Fibroblast of lung (primary cell): ENCODE data around the gene TPP2. TPM values are rescaled to one million over a fixed set of nuclear protein-coding genes. Genes with fewer than 3 reads are reported as not detected.

Experiments
- DNase-seq, 2 donors: peaks; one replicate each; pipeline versions ENCODE4 v3.0.0 to v3.0.0-alpha.2; 2010; ENCODE audit warnings: low read depth in 2 of 2
- H2AFZ ChIP-seq: 2 replicates; pipeline ENCODE4 v1.5.1; 2012; ENCODE audit warnings: low read length, control low read depth, inconsistent platforms
- H3K27ac ChIP-seq: 2 replicates; pipeline ENCODE4 v1.5.1; 2011; ENCODE audit warnings: low read length, control low read depth; ENCODE audit not compliant: insufficient read depth
- H3K27me3 ChIP-seq: 2 replicates; pipeline ENCODE4 v1.5.1; 2011; ENCODE audit warnings: mild to moderate bottlenecking, low read length; ENCODE audit not compliant: control insufficient read depth, insufficient read depth
- H3K36me3 ChIP-seq: 2 replicates; pipeline ENCODE4 v1.5.1; 2011; ENCODE audit warnings: low read length; ENCODE audit not compliant: control insufficient read depth, insufficient read depth
- H3K4me1 ChIP-seq: 2 replicates; pipeline ENCODE4 v1.5.1; 2011; ENCODE audit warnings: low read length; ENCODE audit not compliant: control insufficient read depth, insufficient read depth; ENCODE audit errors: extremely low read depth
- H3K4me2 ChIP-seq: 2 replicates; pipeline ENCODE4 v1.5.1; 2011; ENCODE audit warnings: low read length, control low read depth; ENCODE audit not compliant: insufficient read depth; ENCODE audit errors: extremely low read depth
- H3K4me3 ChIP-seq, 4 experiments: fragments of 200-600 bp in 1 of 4; sonication (generic) in 1 of 4; replicated peaks in 1 of 4; 2 replicates each; pipeline ENCODE4 v1.5.1; 2011 to 2016; ENCODE audit warnings: low read length in 4 of 4, low read depth in 3 of 4, mild to moderate bottlenecking in 3 of 4, control low read depth in 2 of 4, inconsistent platforms in 1 of 4, mixed read lengths in 1 of 4; ENCODE audit not compliant: insufficient read depth in 1 of 4; ENCODE audit errors: control extremely low read depth in 1 of 4
- H3K79me2 ChIP-seq: 2 replicates; pipeline ENCODE4 v1.5.1; 2012; ENCODE audit warnings: mild to moderate bottlenecking, low read length, inconsistent platforms; ENCODE audit not compliant: control insufficient read depth, insufficient read depth
- H3K9ac ChIP-seq: 2 replicates; pipeline ENCODE4 v1.5.1; 2011; ENCODE audit warnings: mild to moderate bottlenecking, low read length, control low read depth; ENCODE audit not compliant: insufficient read depth
- H3K9me3 ChIP-seq: 2 replicates; pipeline ENCODE4 v1.5.1; 2012; ENCODE audit warnings: low read depth, low read length; ENCODE audit not compliant: control insufficient read depth, insufficient read depth
- H4K20me1 ChIP-seq: 2 replicates; pipeline ENCODE4 v1.5.1; 2011; ENCODE audit warnings: low read length; ENCODE audit not compliant: control insufficient read depth, insufficient read depth; ENCODE audit errors: extremely low read depth
- EZH2 ChIP-seq: IDR thresholded peaks from 2 replicates; pipeline ENCODE4 v1.5.1; 2012; ENCODE audit warnings: low read length, control low read depth, mild to moderate bottlenecking; ENCODE audit errors: missing control alignments
- polyA plus RNA-seq, 2 donors: library from polyadenylated mRNA; depleted of rRNA in 1 of 2; stranded (reverse) in 1 of 2; unstranded in 1 of 2; fragments of >200 nt; gene quantifications; 2 replicates each; pipeline ENCODE4 v1.2.1, GENCODE V29; 2011 to 2012; ENCODE audit warnings: missing spikeins in 1 of 2
- total RNA-seq: library from RNA; depleted of rRNA; stranded (reverse); fragments of >200 nt; gene quantifications from 2 replicates; pipeline ENCODE4 v1.2.1, GENCODE V29; 2014
- TF ChIP-seq, protein P1 (sequence below), 2 donors: IDR thresholded peaks in 1 of 2; conservative IDR thresholded peaks in 1 of 2; 1 replicate in 1 of 2; 2 replicates in 1 of 2; pipeline ENCODE4 v1.5.1; 2011 to 2012; ENCODE audit warnings: low read length in 2 of 2, control low read depth in 1 of 2, inconsistent platforms in 1 of 2, low read depth in 1 of 2, mild to moderate bottlenecking in 1 of 2

TPP2 gene
- total and polyA plus RNA-seq, 2 donors (not counting 1 experiment from before 2014, with no cell fraction given) = 45.0 to 60.3 TPM

DNA sequence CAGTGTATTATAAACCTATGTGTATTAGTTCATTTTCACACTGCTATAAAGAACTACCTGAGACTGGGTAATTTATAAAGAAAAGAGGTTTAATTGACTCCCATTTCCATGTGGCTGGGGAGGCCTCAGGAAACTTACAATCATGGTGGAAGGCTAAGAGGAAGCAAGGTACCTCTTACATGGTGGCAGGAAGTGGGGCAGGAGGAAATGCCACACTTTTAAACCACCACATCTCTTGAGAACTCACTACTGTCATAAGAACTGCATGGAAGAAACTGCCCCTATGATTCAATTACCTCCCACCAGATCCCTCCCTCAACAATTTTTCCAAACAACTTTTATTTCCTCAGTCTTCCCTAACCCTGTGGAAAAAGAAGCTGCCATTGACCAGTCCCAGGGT lies 14.5 kb upstream of the TPP2 start:
- H3K79me2 ChIP-seq = no peaks in the 10 kb centered on the region
- no peak overlapping the region for H3K4me3 ChIP-seq
- TF ChIP-seq, protein P1, sequence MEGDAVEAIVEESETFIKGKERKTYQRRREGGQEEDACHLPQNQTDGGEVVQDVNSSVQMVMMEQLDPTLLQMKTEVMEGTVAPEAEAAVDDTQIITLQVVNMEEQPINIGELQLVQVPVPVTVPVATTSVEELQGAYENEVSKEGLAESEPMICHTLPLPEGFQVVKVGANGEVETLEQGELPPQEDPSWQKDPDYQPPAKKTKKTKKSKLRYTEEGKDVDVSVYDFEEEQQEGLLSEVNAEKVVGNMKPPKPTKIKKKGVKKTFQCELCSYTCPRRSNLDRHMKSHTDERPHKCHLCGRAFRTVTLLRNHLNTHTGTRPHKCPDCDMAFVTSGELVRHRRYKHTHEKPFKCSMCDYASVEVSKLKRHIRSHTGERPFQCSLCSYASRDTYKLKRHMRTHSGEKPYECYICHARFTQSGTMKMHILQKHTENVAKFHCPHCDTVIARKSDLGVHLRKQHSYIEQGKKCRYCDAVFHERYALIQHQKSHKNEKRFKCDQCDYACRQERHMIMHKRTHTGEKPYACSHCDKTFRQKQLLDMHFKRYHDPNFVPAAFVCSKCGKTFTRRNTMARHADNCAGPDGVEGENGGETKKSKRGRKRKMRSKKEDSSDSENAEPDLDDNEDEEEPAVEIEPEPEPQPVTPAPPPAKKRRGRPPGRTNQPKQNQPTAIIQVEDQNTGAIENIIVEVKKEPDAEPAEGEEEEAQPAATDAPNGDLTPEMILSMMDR (conservative IDR thresholded peaks at IDR 0.05 in 1 of 2, IDR thresholded peaks at IDR 0.05 in 1 of 2; ENCODE audit: low read depth in 1 of 2, low read length in 2 of 2) = no peak
- TF ChIP-seq EZH2 = no peak
- H3K4me2 ChIP-seq = no peak overlapping the region
- no peaks in the 10 kb centered on the region for H3K36me3 ChIP-seq
- peaks cover 16% of the 10 kb centered on the region for H3K27me3 ChIP-seq
- no peak overlapping the region for H3K9ac ChIP-seq
- H4K20me1 ChIP-seq = no peaks in the 10 kb centered on the region
- H3K27ac ChIP-seq = no peak overlapping the region
- DNase-seq = no peak
- H3K4me1 ChIP-seq = no peaks in the 10 kb centered on the region
- no peak overlapping the region for H2AFZ ChIP-seq
- no peaks in the 10 kb centered on the region for H3K9me3 ChIP-seq

DNA sequence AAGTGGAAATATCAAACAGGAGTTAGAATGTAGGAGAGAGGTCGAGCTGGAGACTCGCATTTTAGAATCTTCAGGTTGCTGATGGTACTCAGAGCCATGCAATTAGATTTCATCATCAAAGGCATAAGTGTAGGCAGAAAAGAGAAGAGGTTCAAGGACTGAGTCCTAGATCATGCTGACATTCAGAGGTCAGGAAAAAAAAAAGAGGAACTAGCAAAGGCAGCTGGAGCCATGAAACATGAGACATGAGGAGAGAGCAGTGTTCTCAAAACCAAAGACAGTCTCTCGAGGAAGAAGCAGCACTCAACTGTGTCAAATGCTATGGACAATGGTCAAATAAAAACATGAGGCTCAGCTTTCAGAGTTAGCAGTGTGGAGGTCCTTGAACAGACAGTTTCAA lies 12.4 kb upstream of the TPP2 start:
- Histone ChIP-seq H2AFZ (no peak overlapping the region), H3K36me3 (no peaks in the 10 kb centered on the region), H3K4me1 (no peaks in the 10 kb centered on the region), H4K20me1 (no peaks in the 10 kb centered on the region), H3K27ac (no peak overlapping the region), H3K9ac (no peak overlapping the region), H3K79me2 (no peaks in the 10 kb centered on the region), H3K27me3 (peaks cover 16% of the 10 kb centered on the region), H3K9me3 (no peaks in the 10 kb centered on the region), H3K4me3 (no peak overlapping the region), H3K4me2 (no peak overlapping the region)
- TF ChIP-seq EZH2 = no peak
- TF ChIP-seq, protein P1 (conservative IDR thresholded peaks at IDR 0.05 in 1 of 2, IDR thresholded peaks at IDR 0.05 in 1 of 2; ENCODE audit: low read depth in 1 of 2, low read length in 2 of 2) = no peak
- DNase-seq = no peak

DNA sequence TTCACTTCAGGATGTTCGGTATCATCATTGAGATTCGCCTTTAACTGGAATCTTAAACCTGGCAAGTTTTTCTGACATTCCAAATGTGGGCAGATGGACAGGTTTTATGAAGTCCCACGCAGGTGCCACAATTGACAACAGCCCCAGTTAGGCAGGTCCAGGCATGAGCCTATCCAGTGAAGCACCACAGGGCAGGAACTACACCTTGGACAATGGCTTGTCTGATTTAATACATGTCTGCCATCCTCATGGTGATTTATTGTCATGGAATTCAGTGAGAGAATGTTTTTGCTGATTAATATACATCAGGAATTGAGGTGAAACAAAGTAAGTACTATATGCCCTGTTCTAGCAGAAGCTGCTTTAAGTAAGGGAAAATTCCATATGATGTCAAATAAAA lies 10.2 kb upstream of the TPP2 start:
- H2AFZ ChIP-seq = no peak overlapping the region
- no peaks in the 10 kb centered on the region for H3K79me2 ChIP-seq
- H3K27ac ChIP-seq = no peak overlapping the region
- H3K9ac ChIP-seq = no peak overlapping the region
- DNase-seq = no peak
- TF ChIP-seq, protein P1 (conservative IDR thresholded peaks at IDR 0.05 in 1 of 2, IDR thresholded peaks at IDR 0.05 in 1 of 2; ENCODE audit: low read depth in 1 of 2, low read length in 2 of 2) = no peak
- TF ChIP-seq EZH2 = no peak
- no peak overlapping the region for H3K4me3 ChIP-seq
- no peaks in the 10 kb centered on the region for H3K4me1 ChIP-seq
- peaks cover 16% of the 10 kb centered on the region for H3K27me3 ChIP-seq
- H4K20me1 ChIP-seq = no peaks in the 10 kb centered on the region
- no peaks in the 10 kb centered on the region for H3K9me3 ChIP-seq
- no peaks in the 10 kb centered on the region for H3K36me3 ChIP-seq
- H3K4me2 ChIP-seq = no peak overlapping the region
